ENCODE results near the gene CEP76. TPM values are rescaled to one million over a fixed set of nuclear protein-coding genes. Genes with fewer than 3 reads are reported as not detected.
"Not testable (repeated sequence)": the region's sequence is repeated elsewhere in the genome, so short reads cannot be mapped to it uniquely, and the experiment has no call there.

CEP76 gene
- total and polyA plus RNA-seq, 12 donors = 1.9 to 5.9 (median 3.9) TPM

DNA sequence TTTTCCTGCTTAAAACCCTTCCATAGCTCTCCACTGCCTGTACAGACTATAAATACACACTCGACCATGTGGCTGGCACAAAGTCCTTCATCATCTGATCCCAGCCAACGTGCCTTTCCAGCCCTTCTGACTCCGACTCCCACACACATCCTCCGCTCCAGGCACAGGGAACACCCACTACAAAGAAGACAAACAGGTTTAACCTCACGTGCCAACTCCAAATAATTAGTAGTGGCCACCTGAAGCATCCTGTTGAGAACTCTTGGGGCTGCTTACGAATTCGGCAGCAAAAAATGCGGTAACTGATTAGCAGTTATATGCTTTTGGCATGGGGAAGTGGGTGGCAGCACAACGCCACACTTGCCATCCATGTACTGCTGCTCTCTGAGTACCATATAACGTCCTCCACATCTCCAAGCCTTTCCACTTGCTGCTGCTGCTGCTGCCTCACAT, 56.7 kb downstream of the CEP76 start:
- H3K9me3 ChIP-seq = no peaks in the 10 kb centered on the region
- no peaks in the 10 kb centered on the region for H3K27me3 ChIP-seq
- H3K27ac ChIP-seq = peak overlapping the region; percentile 3 to 87 (median 71)
- 29 to 44% methylated on average over 10 of the region's 10 CpGs for WGBS, 2 donors
- TF ChIP-seq, protein P1, sequence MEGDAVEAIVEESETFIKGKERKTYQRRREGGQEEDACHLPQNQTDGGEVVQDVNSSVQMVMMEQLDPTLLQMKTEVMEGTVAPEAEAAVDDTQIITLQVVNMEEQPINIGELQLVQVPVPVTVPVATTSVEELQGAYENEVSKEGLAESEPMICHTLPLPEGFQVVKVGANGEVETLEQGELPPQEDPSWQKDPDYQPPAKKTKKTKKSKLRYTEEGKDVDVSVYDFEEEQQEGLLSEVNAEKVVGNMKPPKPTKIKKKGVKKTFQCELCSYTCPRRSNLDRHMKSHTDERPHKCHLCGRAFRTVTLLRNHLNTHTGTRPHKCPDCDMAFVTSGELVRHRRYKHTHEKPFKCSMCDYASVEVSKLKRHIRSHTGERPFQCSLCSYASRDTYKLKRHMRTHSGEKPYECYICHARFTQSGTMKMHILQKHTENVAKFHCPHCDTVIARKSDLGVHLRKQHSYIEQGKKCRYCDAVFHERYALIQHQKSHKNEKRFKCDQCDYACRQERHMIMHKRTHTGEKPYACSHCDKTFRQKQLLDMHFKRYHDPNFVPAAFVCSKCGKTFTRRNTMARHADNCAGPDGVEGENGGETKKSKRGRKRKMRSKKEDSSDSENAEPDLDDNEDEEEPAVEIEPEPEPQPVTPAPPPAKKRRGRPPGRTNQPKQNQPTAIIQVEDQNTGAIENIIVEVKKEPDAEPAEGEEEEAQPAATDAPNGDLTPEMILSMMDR (IDR thresholded peaks at IDR 0.05) = no peak
- intact Hi-C loops (cut with DNase I) = loop anchor here in 1 of 10 donors (5.0 kb wide), 1 partner anchor 93 kb away; no protein-coding TSS in a partner anchor
- H3K4me1 ChIP-seq = peaks cover 5 to 64% (median 22%) of the 10 kb centered on the region in 9 donors
- peaks cover 0 to 10% (median 0%) of the 10 kb centered on the region in 9 donors for H3K36me3 ChIP-seq
- ATAC-seq = peak; percentile 89 to 98 (median 95)
- DNase-seq = peak; percentile 31 to 69
- peak overlapping the region in 2 of 10 donors; percentile 10 to 21 for H3K4me3 ChIP-seq

DNA sequence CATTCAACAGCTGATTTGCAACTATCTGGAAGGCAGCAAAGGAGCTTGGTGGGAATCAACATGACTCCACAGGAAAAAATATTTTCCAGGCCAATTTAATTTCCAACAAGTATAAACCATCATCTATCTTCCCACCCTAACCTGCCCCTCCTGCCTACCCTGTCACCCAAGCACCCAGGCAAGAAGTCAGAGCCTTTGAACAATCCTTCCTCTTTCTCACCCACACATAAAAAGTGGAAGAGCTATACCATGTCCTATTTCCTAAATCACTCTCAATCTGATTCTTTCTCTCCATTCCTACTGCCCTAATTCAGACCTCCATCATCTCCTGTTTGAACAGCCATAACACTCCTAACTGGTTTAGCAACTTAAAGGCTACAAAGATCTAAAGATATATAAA, 57.3 kb downstream of the CEP76 start:
- ATAC-seq (peak in 2 of 8 donors; percentile 2 to 15), DNase-seq (no peak)
- intact Hi-C loops (cut with DNase I) = loop anchor here in 1 of 10 donors (5.0 kb wide), 1 partner anchor 93 kb away; no protein-coding TSS in a partner anchor
- Histone ChIP-seq H3K9me3 (no peaks in the 10 kb centered on the region), H3K4me1 (peaks cover 5 to 69% (median 22%) of the 10 kb centered on the region in 9 donors), H3K4me3 (no peak overlapping the region), H3K36me3 (peaks cover 0 to 10% (median 0%) of the 10 kb centered on the region in 9 donors), H3K27ac (peak overlapping the region; percentile 3 to 87 (median 71)), H3K27me3 (no peaks in the 10 kb centered on the region)
- TF ChIP-seq, protein P1 (IDR thresholded peaks at IDR 0.05) = no peak

DNA sequence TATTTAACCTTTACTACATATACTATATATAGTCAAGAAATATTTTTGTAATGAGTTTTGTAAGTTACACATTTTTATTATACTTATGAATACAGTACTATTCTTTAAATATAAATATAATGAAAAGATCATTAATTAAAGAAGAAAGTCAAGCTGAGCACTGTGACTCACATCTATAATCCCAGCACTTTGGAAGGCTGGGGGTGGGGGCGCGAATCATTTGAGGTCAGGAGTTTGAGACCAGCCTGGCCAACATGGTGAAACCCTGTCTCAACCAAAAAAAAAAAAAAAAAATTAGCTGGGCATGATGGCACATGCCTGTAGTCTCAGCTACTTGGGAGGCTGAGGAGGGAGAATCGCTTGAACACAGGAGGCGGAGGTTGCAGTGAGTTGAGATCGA, 58.8 kb downstream of the CEP76 start:
- ATAC-seq; H3K36me3 ChIP-seq; DNase-seq; intact Hi-C loops (cut with DNase I); H3K27me3 ChIP-seq; H3K9me3 ChIP-seq; H3K4me3 ChIP-seq: not testable (repeated sequence)
- 96 to 98% methylated on average over 5 of the region's 5 CpGs for WGBS, 2 donors
- H3K27ac ChIP-seq = peak overlapping the region in 3 of 10 donors; percentile 18 to 85 (median 49)
- peaks cover 5 to 68% (median 22%) of the 10 kb centered on the region in 9 donors for H3K4me1 ChIP-seq

DNA sequence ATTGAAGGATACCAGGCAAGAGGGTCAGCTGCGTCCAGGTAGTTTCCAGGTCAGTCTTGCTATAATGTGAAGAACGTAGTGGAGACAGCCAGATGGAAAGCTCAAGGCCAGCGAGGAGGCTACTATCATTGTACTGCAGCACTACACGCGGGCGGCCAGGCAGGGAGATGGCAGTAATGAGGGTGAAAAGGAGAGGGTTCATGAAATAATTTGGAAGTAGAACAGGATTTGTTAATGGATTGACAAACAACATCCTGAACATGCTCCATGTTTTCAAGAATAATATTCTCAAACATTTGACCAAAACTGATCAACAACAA, 61.7 kb downstream of the CEP76 start:
- Histone ChIP-seq H3K27ac (peak overlapping the region in 7 of 10 donors; percentile 11 to 79 (median 64)), H3K36me3 (no peaks in the 10 kb centered on the region), H3K4me1 (peaks cover 5 to 56% (median 22%) of the 10 kb centered on the region in 9 donors), H3K4me3 (no peak overlapping the region), H3K9me3 (no peaks in the 10 kb centered on the region), H3K27me3 (no peaks in the 10 kb centered on the region)
- WGBS, 2 donors = 68 to 75% methylated on average over 6 of the region's 6 CpGs
- peak in 7 of 8 donors; percentile 9 to 43 (median 29) for ATAC-seq
- TF ChIP-seq, protein P1 (IDR thresholded peaks at IDR 0.05) = peak in 1 of 9 donors; percentile 21
- intact Hi-C loops (cut with DNase I) = no loop called here
- no peak for DNase-seq
